Ovary (tissue), 9 donors: Measurements from ENCODE around the gene KCNK5. TPM values are rescaled to one million over a fixed set of nuclear protein-coding genes. Genes with fewer than 3 reads are reported as not detected.

Source experiments
- DNase-seq, 5 donors: peaks; one replicate each; pipeline ENCODE4 v3.0.0-alpha.2; 2019 to 2020
- H3K27ac ChIP-seq, 2 donors: fragments of 200-600 bp; one replicate each; pipeline versions ENCODE4 v1.5.1 to v1.8.0; 2019 to 2022
- H3K27me3 ChIP-seq: fragments of 200-600 bp; one replicate; pipeline ENCODE4 v1.8.0; 2022
- H3K36me3 ChIP-seq: fragments of 200-600 bp; sonication (generic); one replicate; pipeline ENCODE4 v1.5.1; 2019
- H3K4me1 ChIP-seq: one replicate; pipeline ENCODE4 v1.8.1; 2013; ENCODE audit warnings: mild to moderate bottlenecking, moderate library complexity; ENCODE audit not compliant: insufficient read depth
- H3K4me3 ChIP-seq: fragments of 200-600 bp; sonication (generic); one replicate; pipeline ENCODE4 v1.5.1; 2017
- H3K9me3 ChIP-seq, 2 donors: fragments of 200-600 bp in 1 of 2; sonication (generic) in 1 of 2; one replicate each; pipeline versions ENCODE4 v1.5.1 to v1.8.1; 2013 to 2019; ENCODE audit warnings: mild to moderate bottlenecking in 1 of 2, moderate library complexity in 1 of 2
- EP300 ChIP-seq: sonication (generic); formaldehyde crosslinking; IDR thresholded peaks from one replicate; pipeline ENCODE4 v1.6.1; 2017; ENCODE audit warnings: antibody characterized with exemption
- POLR2A ChIP-seq: fragments of 450-650 bp; IDR thresholded peaks from one replicate; pipeline ENCODE4 v1.6.1; 2017; ENCODE audit warnings: antibody characterized with exemption, mild to moderate bottlenecking, moderate library complexity
- WGBS, 3 donors: extraction: QIAGEN DNeasy Blood & Tissue Kit in 1 of 3; methylation state at CpG; one replicate each; pipeline versions ENCODE4 v1.1.5 to v1.1.7; 2013 to 2017; 5-methylcytosine and 5-hydroxymethylcytosine counted together
- intact Hi-C, 4 donors: fragments of 100-400 bp; cut with DNase I; formaldehyde crosslinking; loops; one replicate each; pipeline versions ENCODE4 v1.11.0 to v1.15.1; 2022 to 2023
- polyA plus RNA-seq, 2 donors: library from polyadenylated mRNA; stranded (reverse); fragments of 200-250 nt in 1 of 2; fragments of 350-450 nt in 1 of 2; fragmentation: Illumina TruSeq in 1 of 2; extraction: RNeasy Lipid Tissue Mini Kit (QIAGEN cat#74804) in 1 of 2; gene quantifications; one replicate each; pipeline ENCODE4 v1.2.3, GENCODE V29; 2013 to 2014
- total RNA-seq, 7 donors: library from RNA; depleted of rRNA in 2 of 7; stranded (reverse); fragments of >200 nt in 2 of 7; fragmentation: NEBNext Ultra II Directional in 3 of 7; extraction: Animal tissue kit (Norgen Biotek cat#: 25700) in 3 of 7; gene quantifications; one replicate each; pipeline versions ENCODE4 v1.1.0 to v1.2.4, GENCODE V29; 2016 to 2023
- TF ChIP-seq, protein P1 (sequence below), 3 donors: fragments of 450-650 bp in 2 of 3; fragments of 200-600 bp in 1 of 3; IDR thresholded peaks; one replicate each; pipeline versions ENCODE4 v1.5.1 to v1.8.0; 2016 to 2022; ENCODE audit warnings: antibody characterized with exemption in 3 of 3, mild to moderate bottlenecking in 1 of 3
- donor health status: DM: no; HTN: no; CAD: no; lungs with moderate emphysema.
- donor health status: DM: no; HTN: no; CAD: no.
- donor health status: Bipolar disorder and iron deficiency.
- donor health status: DM: yes; HTN: yes; CAD: no.
- donor health status: DM: no; HTN: no; CAD: no.
- donor health status: DM: yes; HTN: yes; CAD: no.

Gene KCNK5
- total and polyA plus RNA-seq, 9 donors = 1.9 to 15.2 (median 7.9) TPM

DNA sequence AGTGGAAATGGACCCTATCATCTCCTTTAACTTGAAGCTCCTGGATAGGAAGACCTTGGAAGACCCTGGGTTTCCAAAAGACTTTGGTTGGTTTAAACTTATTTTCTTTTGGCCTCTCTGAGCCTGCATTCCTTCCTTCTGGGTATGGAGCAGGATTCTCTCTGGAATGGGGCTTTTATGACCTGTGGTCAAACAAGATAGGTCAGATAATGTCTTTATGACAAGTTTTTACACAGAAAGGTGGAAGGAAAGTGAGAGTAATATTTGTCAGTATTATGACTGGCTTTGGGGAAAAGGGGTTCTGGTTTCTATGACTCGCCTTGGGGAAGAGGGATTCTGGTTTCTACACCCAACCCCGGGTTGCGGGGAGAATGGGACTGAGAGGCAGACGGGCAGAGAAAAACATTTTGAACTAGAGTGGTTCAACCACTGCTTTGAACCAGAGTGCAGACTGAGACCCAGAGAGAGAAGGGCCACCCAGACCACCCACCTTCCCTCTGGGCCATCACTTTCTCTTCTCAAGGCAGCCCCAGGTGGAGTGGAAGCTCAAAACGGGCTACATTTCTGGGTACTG is 37.6 kb upstream of the KCNK5 start:
- TF ChIP-seq, protein P1, sequence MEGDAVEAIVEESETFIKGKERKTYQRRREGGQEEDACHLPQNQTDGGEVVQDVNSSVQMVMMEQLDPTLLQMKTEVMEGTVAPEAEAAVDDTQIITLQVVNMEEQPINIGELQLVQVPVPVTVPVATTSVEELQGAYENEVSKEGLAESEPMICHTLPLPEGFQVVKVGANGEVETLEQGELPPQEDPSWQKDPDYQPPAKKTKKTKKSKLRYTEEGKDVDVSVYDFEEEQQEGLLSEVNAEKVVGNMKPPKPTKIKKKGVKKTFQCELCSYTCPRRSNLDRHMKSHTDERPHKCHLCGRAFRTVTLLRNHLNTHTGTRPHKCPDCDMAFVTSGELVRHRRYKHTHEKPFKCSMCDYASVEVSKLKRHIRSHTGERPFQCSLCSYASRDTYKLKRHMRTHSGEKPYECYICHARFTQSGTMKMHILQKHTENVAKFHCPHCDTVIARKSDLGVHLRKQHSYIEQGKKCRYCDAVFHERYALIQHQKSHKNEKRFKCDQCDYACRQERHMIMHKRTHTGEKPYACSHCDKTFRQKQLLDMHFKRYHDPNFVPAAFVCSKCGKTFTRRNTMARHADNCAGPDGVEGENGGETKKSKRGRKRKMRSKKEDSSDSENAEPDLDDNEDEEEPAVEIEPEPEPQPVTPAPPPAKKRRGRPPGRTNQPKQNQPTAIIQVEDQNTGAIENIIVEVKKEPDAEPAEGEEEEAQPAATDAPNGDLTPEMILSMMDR (IDR thresholded peaks at IDR 0.05) = no peak
- TF ChIP-seq EP300 = no peak
- no peak for TF ChIP-seq POLR2A
- Histone ChIP-seq H3K9me3 (no peaks in the 10 kb centered on the region), H3K4me3 (no peak overlapping the region), H3K4me1 (no peaks in the 10 kb centered on the region), H3K27me3 (no peaks in the 10 kb centered on the region), H3K27ac (no peak overlapping the region), H3K36me3 (no peaks in the 10 kb centered on the region)
- intact Hi-C loops = no loop called here
- 79 to 87% (median 81%) methylated on average over 5 of the region's 5 CpGs for WGBS, 3 donors
- DNase-seq = no peak

DNA sequence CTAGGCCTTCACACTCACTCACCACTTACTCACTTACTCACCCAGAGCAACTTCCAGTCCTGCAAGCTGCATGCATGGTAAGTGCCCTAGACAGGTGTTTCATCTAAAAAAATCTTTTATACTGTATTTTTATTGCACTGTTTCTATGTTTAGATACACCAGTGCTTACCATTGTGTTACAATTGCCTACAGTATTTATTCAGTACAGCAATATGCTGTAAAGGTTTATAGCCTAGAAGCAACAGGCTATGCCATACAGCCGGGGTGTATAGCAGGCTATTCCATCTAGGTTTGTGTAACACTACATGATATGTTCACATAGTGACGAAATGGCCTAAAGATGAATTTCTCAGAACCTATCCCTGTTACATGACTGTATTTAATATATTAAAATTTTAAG is 37.1 kb upstream of the KCNK5 start:
- Histone ChIP-seq H3K4me3 (no peak overlapping the region), H3K27ac (no peak overlapping the region), H3K9me3 (no peaks in the 10 kb centered on the region), H3K36me3 (no peaks in the 10 kb centered on the region), H3K4me1 (no peaks in the 10 kb centered on the region), H3K27me3 (no peaks in the 10 kb centered on the region)
- WGBS, 3 donors = 87 to 92% (median 91%) methylated on average over 2 of the region's 2 CpGs
- intact Hi-C loops = no loop called here
- DNase-seq = no peak
- TF ChIP-seq POLR2A (no peak), EP300 (no peak)
- TF ChIP-seq, protein P1 (IDR thresholded peaks at IDR 0.05) = no peak

DNA sequence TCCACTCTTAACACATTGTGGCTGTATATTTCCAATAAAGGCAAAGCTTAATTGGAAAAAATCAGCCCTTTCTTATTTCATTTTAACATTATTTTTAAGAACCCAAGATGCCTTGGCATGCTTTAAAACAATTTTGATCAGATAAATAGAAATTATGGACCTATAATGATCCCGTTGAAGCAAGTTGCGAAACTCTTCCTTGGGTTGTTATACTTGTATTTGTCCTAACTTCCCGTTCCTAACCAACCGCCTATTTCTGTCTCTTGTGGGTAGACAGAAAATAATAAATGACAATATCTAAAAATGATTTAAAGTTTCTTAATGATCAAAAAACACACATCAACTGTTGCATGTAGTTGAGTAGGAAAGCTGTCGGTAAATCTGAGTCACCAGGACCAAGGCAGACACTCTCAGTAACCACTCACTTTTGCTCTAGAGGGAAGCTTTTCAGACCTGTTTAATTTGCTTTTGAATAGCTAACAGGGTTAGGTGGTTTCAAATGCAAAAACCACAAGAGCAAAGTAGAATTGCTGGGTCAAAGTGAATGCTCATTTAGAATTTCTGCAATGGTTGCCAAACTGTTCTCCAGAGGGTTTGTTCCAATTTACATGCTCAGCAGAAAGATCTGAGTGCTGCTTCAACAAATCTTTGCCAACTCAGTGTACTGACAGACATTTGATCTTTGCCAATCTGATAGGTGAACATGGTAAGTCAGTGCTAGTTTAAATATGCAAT is 34.2 kb upstream of the KCNK5 start:
- Histone ChIP-seq H3K27ac (no peak overlapping the region), H3K4me3 (no peak overlapping the region), H3K27me3 (no peaks in the 10 kb centered on the region), H3K4me1 (no peaks in the 10 kb centered on the region), H3K9me3 (no peaks in the 10 kb centered on the region), H3K36me3 (no peaks in the 10 kb centered on the region)
- TF ChIP-seq POLR2A (no peak), EP300 (no peak)
- TF ChIP-seq, protein P1 (IDR thresholded peaks at IDR 0.05) = no peak
- intact Hi-C loops = no loop called here
- DNase-seq = no peak
- 59% methylated on average over 5 of the region's 5 CpGs for WGBS, 3 donors

DNA sequence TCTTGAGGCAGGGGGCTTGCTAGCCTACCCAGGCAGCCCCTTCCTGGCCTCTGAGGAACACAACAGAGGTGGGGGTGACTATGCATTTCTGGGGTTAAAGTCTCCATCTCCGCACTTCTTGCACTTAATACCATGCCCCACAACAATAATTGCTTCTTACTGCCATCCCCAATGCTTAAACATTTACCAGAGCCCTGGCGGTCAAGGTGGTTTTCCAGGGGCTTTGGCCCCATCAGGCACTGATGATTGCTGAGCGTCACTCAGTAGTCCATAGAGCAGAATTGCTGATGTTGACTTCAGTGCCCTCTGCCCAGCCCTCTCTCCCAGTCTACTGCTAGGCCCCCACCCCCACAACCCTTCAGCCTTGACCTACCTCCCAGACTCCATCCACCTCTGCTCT is 32.5 kb upstream of the KCNK5 start:
- no peak for DNase-seq
- 75 to 90% (median 88%) methylated on average over 3 of the region's 3 CpGs for WGBS, 3 donors
- Histone ChIP-seq H3K4me1 (no peaks in the 10 kb centered on the region), H3K9me3 (no peaks in the 10 kb centered on the region), H3K27me3 (no peaks in the 10 kb centered on the region), H3K4me3 (no peak overlapping the region), H3K27ac (no peak overlapping the region), H3K36me3 (no peaks in the 10 kb centered on the region)
- TF ChIP-seq EP300 (no peak), POLR2A (no peak)
- TF ChIP-seq, protein P1 (IDR thresholded peaks at IDR 0.05) = no peak
- intact Hi-C loops = no loop called here
